H1 (cell line): ENCODE results near the gene PFN2. TPM values are rescaled to one million over a fixed set of nuclear protein-coding genes. Genes with fewer than 3 reads are reported as not detected.

Experiments
- CTCF ChIA-PET: fragments of 300-600 bp; sonication (Branson Sonifier 250); formaldehyde crosslinking; loops from one replicate; lab custom pipeline; 2021; ENCODE audit not compliant: partially characterized antibody; lab: Charles Lee
- POLR2A ChIA-PET: fragments of 300-600 bp; sonication (Branson Sonifier 250); formaldehyde crosslinking; loops from one replicate; lab custom pipeline; 2021; ENCODE audit warnings: inconsistent platforms; ENCODE audit not compliant: partially characterized antibody; lab: Charles Lee
- DNase-seq, 2 experiments: peaks; one replicate each; pipeline versions ENCODE4 v3.0.0 to v3.0.0-alpha.2; 2010 to 2022; ENCODE audit warnings: low spot score in 2 of 2, low read depth in 1 of 2, mixed read lengths in 1 of 2
- FAIRE-seq: peaks from 2 replicates; lab custom pipeline; 2011; peaks lifted over from hg19 to GRCh38; lab: Jason Lieb, UNC
- H2AFZ ChIP-seq: 2 replicates; pipeline ENCODE4 v1.8.1; 2012; ENCODE audit warnings: low read length, inconsistent platforms
- H2AK5ac ChIP-seq: 2 replicates; pipeline ENCODE4 v1.6.1; 2013; ENCODE audit warnings: low read depth, low read length
- H2BK120ac ChIP-seq: replicated peaks from 2 replicates; pipeline ENCODE3; 2013; ENCODE audit warnings: low read depth, low read length, inconsistent platforms
- H2BK12ac ChIP-seq: 2 replicates; pipeline ENCODE4 v1.6.1; 2013; ENCODE audit warnings: low read depth, low read length
- H2BK15ac ChIP-seq: 2 replicates; pipeline ENCODE4 v1.6.1; 2013; ENCODE audit warnings: low read length
- H2BK20ac ChIP-seq: 2 replicates; pipeline ENCODE4 v1.6.1; 2013; ENCODE audit warnings: low read length
- H2BK5ac ChIP-seq: 2 replicates; pipeline ENCODE4 v1.6.1; 2013; ENCODE audit warnings: low read depth, low read length
- H3K14ac ChIP-seq: 2 replicates; pipeline ENCODE4 v1.6.1; 2013; ENCODE audit warnings: inconsistent platforms; ENCODE audit not compliant: insufficient read length
- H3K18ac ChIP-seq: 2 replicates; pipeline ENCODE4 v1.6.1; 2013; ENCODE audit warnings: low read length; ENCODE audit errors: extremely low read depth
- H3K23ac ChIP-seq: 2 replicates; pipeline ENCODE4 v1.6.1; 2013; ENCODE audit warnings: inconsistent platforms; ENCODE audit not compliant: insufficient read length
- H3K23me2 ChIP-seq: 2 replicates; pipeline ENCODE4 v1.6.1; 2013; ENCODE audit warnings: low read depth, low read length
- H3K27ac ChIP-seq: 2 replicates; pipeline ENCODE4 v1.6.1; 2011; ENCODE audit warnings: low read depth, low read length, inconsistent platforms
- H3K27me3 ChIP-seq, 4 experiments: replicated peaks in 1 of 4; 1 replicate in 1 of 4; 2 replicates in 3 of 4; pipeline versions ENCODE4 v1.6.1 to v1.8.1; 2011 to 2013; ENCODE audit warnings: low read length in 3 of 4, mild to moderate bottlenecking in 3 of 4, inconsistent platforms in 2 of 4, mixed read lengths in 2 of 4, moderate library complexity in 1 of 4; ENCODE audit not compliant: control insufficient read depth in 3 of 4, insufficient read depth in 3 of 4; ENCODE audit errors: extremely low read depth in 1 of 4
- H3K36me3 ChIP-seq, 4 experiments: 2 replicates each; pipeline versions ENCODE4 v1.6.1 to v1.8.1; 2011 to 2013; ENCODE audit warnings: mild to moderate bottlenecking in 4 of 4, low read length in 3 of 4, moderate library complexity in 2 of 4, control low read depth in 1 of 4, inconsistent platforms in 1 of 4; ENCODE audit not compliant: insufficient read depth in 4 of 4, control insufficient read depth in 2 of 4
- H3K4ac ChIP-seq: replicated peaks from 2 replicates; pipeline ENCODE3; 2013; ENCODE audit warnings: low read length, low read depth, mixed read lengths, inconsistent platforms; ENCODE audit not compliant: insufficient read length
- H3K4me1 ChIP-seq, 4 experiments: replicated peaks in 1 of 4; 1 replicate in 1 of 4; 2 replicates in 3 of 4; pipeline versions ENCODE4 v1.6.1 to v1.8.1; 2011 to 2013; ENCODE audit warnings: low read length in 3 of 4, inconsistent platforms in 2 of 4, mixed read lengths in 1 of 4; ENCODE audit not compliant: insufficient read depth in 4 of 4, control insufficient read depth in 3 of 4
- H3K4me2 ChIP-seq, 2 experiments: 2 replicates each; pipeline versions ENCODE4 v1.6.1 to v1.8.1; 2011 to 2013; ENCODE audit warnings: low read depth in 2 of 2, low read length in 2 of 2, control low read depth in 1 of 2, inconsistent platforms in 1 of 2, mild to moderate bottlenecking in 1 of 2; ENCODE audit not compliant: insufficient read depth in 1 of 2
- H3K4me3 ChIP-seq, 4 experiments: fragments of 200-600, 300-600 bp in 1 of 4; sonication (generic), shearing (Covaris generic), sonication (Bioruptor Twin) in 1 of 4; 2 replicates each; pipeline versions ENCODE4 v1.5.1 to v1.8.1; 2011 to 2016; ENCODE audit warnings: low read length in 4 of 4, low read depth in 3 of 4, control low read depth in 2 of 4, inconsistent platforms in 2 of 4, mild to moderate bottlenecking in 2 of 4, mixed read lengths in 1 of 4, moderate library complexity in 1 of 4; ENCODE audit not compliant: insufficient read depth in 2 of 4; ENCODE audit errors: extremely low read depth in 1 of 4
- H3K56ac ChIP-seq: replicated peaks from 2 replicates; pipeline ENCODE3; 2013; ENCODE audit warnings: low read depth, mild to moderate bottlenecking, mixed read lengths, low read length, inconsistent platforms; ENCODE audit not compliant: insufficient read length
- H3K79me1 ChIP-seq: 2 replicates; pipeline ENCODE4 v1.6.1; 2013; ENCODE audit warnings: low read depth, low read length, control low read depth
- H3K79me2 ChIP-seq, 2 experiments: 2 replicates each; pipeline versions ENCODE4 v1.6.1 to v1.8.1; 2012 to 2013; ENCODE audit warnings: low read length in 2 of 2, mild to moderate bottlenecking in 2 of 2, inconsistent platforms in 1 of 2; ENCODE audit not compliant: insufficient read depth in 2 of 2, control insufficient read depth in 1 of 2
- H3K9ac ChIP-seq, 4 experiments: replicated peaks in 1 of 4; 1 replicate in 1 of 4; 2 replicates in 3 of 4; pipeline versions ENCODE4 v1.6.1 to v1.8.1; 2011 to 2013; ENCODE audit warnings: low read depth in 3 of 4, low read length in 3 of 4, control low read depth in 2 of 4, mild to moderate bottlenecking in 2 of 4, moderate library complexity in 2 of 4, inconsistent platforms in 1 of 4; ENCODE audit errors: extremely low read depth in 1 of 4
- H3K9me3 ChIP-seq, 2 experiments: 2 replicates each; pipeline versions ENCODE4 v1.6.1 to v1.8.1; 2012 to 2013; ENCODE audit warnings: mild to moderate bottlenecking in 2 of 2, moderate library complexity in 2 of 2, control low read depth in 1 of 2, inconsistent platforms in 1 of 2, low read depth in 1 of 2, low read length in 1 of 2, mixed read lengths in 1 of 2; ENCODE audit not compliant: insufficient read depth in 2 of 2
- H4K20me1 ChIP-seq, 2 experiments: replicated peaks in 1 of 2; 2 replicates each; pipeline versions ENCODE3 to v1.8.1; 2011 to 2013; ENCODE audit warnings: inconsistent platforms in 2 of 2, low read length in 2 of 2, mild to moderate bottlenecking in 1 of 2; ENCODE audit not compliant: insufficient read depth in 2 of 2, control insufficient read depth in 1 of 2
- H4K5ac ChIP-seq: 2 replicates; pipeline ENCODE4 v1.6.1; 2013; ENCODE audit warnings: low read length, low read depth, mixed read lengths, inconsistent platforms; ENCODE audit not compliant: insufficient read length
- H4K8ac ChIP-seq: 2 replicates; pipeline ENCODE4 v1.8.0; 2013; ENCODE audit warnings: mild to moderate bottlenecking, moderate library complexity, low read length, inconsistent platforms; ENCODE audit not compliant: insufficient read depth; ENCODE audit errors: extremely low read depth
- H4K91ac ChIP-seq: replicated peaks from 2 replicates; pipeline ENCODE3; 2013; ENCODE audit warnings: low read length, mixed read lengths, inconsistent platforms; ENCODE audit not compliant: insufficient read length
- BACH1 ChIP-seq: IDR thresholded peaks from 2 replicates; pipeline ENCODE4 v1.6.1; 2012; ENCODE audit warnings: low read length, improper control_type of control experiment
- CBX5 ChIP-seq: fragments of 300-800, 300-1000 bp; sonication (generic); IDR thresholded peaks from 2 replicates; pipeline ENCODE4 v1.7.1; 2016; ENCODE audit warnings: antibody characterized with exemption, low read length, low read depth
- HDAC2 ChIP-seq, 2 experiments: fragments of 300-600 bp in 1 of 2; sonication (generic) in 1 of 2; IDR thresholded peaks; 2 replicates each; pipeline ENCODE4 v1.6.1; 2011 to 2012; ENCODE audit warnings: low read depth in 2 of 2, low read length in 2 of 2, mild to moderate bottlenecking in 2 of 2, moderate library complexity in 2 of 2, borderline replicate concordance in 1 of 2, inconsistent platforms in 1 of 2
- HDAC6 ChIP-seq: IDR thresholded peaks from one replicate; pipeline ENCODE4 v1.7.1; 2012; ENCODE audit warnings: low read depth, mild to moderate bottlenecking, inconsistent platforms, low read length, moderate library complexity
- NRF1 ChIP-seq: IDR thresholded peaks from 2 replicates; pipeline ENCODE4 v1.6.1; 2011; ENCODE audit warnings: mild to moderate bottlenecking, low read depth, low read length, improper control_type of control experiment
- POLR2AphosphoS5 ChIP-seq: IDR thresholded peaks from 2 replicates; pipeline ENCODE4 v1.6.1; 2011; ENCODE audit warnings: low read depth, low read length
- SIX5 ChIP-seq: IDR thresholded peaks from 2 replicates; pipeline ENCODE4 v1.6.1; 2011; ENCODE audit warnings: mild to moderate bottlenecking, low read depth, low read length
- WGBS, 2 experiments: shearing (Covaris generic) in 1 of 2; methylation state at CpG; one replicate each; pipeline versions ENCODE4 v1.1.6 to v1.1.7; 2013 to 2015; ENCODE audit warnings: low lambda C conversion rate in 2 of 2, mixed read lengths in 2 of 2, inconsistent platforms in 1 of 2, low coverage in 1 of 2, missing lambda C conversion rate in 1 of 2; ENCODE audit not compliant: insufficient replicate concordance in 2 of 2, insufficient coverage in 1 of 2, insufficient read length in 1 of 2; ENCODE audit errors: extremely low coverage in 1 of 2, missing lambda C conversion rate in 1 of 2; 5-methylcytosine and 5-hydroxymethylcytosine counted together
- polyA plus RNA-seq, 7 experiments: library from polyadenylated mRNA; depleted of rRNA in 3 of 7; stranded (reverse) in 5 of 7; unstranded in 2 of 7; fragments of >200 nt in 5 of 7; fragments of 200-250 nt in 2 of 7; gene quantifications; 1 replicate in 5 of 7; 2 replicates in 1 of 7; 4 replicates in 1 of 7; pipeline versions ENCODE4 v1.2.1 to v1.2.3, GENCODE V29; 2011 to 2013; ENCODE audit warnings: missing spikeins in 2 of 7, mixed read lengths in 2 of 7
- total RNA-seq: library from RNA; stranded (reverse); fragmentation: NEBNext Ultra II Directional; extraction: Animal tissue kit (Norgen Biotek cat#: 25700); gene quantifications from 2 replicates; pipeline ENCODE4 v1.2.1, GENCODE V29; 2021

Gene PFN2
- total and polyA plus RNA-seq, 2 of the 8 experiments (the other 6 are each of a cell fraction or from before 2014, with no cell fraction given), result 175 to 311 TPM

DNA sequence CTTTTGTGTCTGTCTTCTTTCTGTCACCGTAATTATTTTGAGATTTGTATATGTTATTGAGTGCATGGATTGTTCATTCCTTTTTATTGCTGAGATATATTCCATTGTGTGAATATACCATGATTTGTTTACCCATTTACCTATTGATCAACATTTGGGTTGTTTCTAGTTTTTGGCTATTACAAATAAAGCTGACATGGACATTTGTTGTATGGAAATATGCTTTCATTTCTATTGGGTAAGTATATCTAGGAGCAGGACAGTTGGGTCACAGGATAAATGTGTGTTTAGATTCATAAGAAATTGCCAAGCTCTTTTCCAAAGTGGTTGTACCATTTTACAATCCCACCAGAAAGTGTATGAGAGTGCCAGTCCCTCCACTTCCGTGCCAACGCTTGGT, 51.2 kb downstream of the PFN2 start:
- Histone ChIP-seq H4K8ac (no peak overlapping the region), H3K9me3 (no peaks in the 10 kb centered on the region), H2BK120ac (no peak overlapping the region), H3K18ac (no peak overlapping the region), H2BK5ac (no peak overlapping the region), H3K4me2 (no peak overlapping the region), H3K79me1 (no peaks in the 10 kb centered on the region), H3K27me3 (no peaks in the 10 kb centered on the region), H3K36me3 (peaks cover 0 to 3% (median 0%) of the 10 kb centered on the region in 4 experiments; a peak in 1 of 8 replicates), H3K27ac (no peak overlapping the region), H2AFZ (no peak overlapping the region), H4K5ac (no peak overlapping the region), H4K20me1 (no peaks in the 10 kb centered on the region), H3K79me2 (no peaks in the 10 kb centered on the region), H3K56ac (no peak overlapping the region), H4K91ac (no peak overlapping the region), H3K9ac (no peak overlapping the region), H2AK5ac (no peak overlapping the region), H3K4me3 (no peak overlapping the region), H2BK12ac (no peak overlapping the region), H2BK15ac (no peak overlapping the region), H3K23ac (no peak overlapping the region), H3K14ac (no peak overlapping the region), H2BK20ac (no peak overlapping the region), H3K4ac (no peak overlapping the region), H3K23me2 (no peaks in the 10 kb centered on the region), H3K4me1 (no peaks in the 10 kb centered on the region)
- TF ChIP-seq SIX5 (no peak), POLR2AphosphoS5 (no peak), NRF1 (no peak), BACH1 (no peak), HDAC2 (IDR thresholded peaks at IDR 0.05; ENCODE audit: borderline replicate concordance in 1 of 2, low read depth in 2 of 2, low read length in 2 of 2) (no peak), CBX5 (no peak), HDAC6 (no peak)
- no peak for FAIRE-seq
- DNase-seq, result no peak
- WGBS, 2 experiments, result 94% methylated on average over 3 of the region's 3 CpGs; no CpG with 5 or more reads in 1 of the 2 experiments
- ChIA-PET CTCF (interaction anchor here (1.0 to 1.5 kb wide), 3 partner anchors 17 to 40 kb away, joined by 3 to 4 read pairs (median 3); no protein-coding TSS in a partner anchor), POLR2A (no interaction called here)
